HG03139 (cell line): ENCODE data around the gene CELA2B.
"Not testable (repeated sequence)": the region's sequence is repeated elsewhere in the genome, so short reads cannot be mapped to it uniquely, and the experiment has no call there.

Experiments used
- ATAC-seq: cut with Tn5 transposase; IDR thresholded peaks from one replicate; pipeline ENCODE4 v1.9.1; 2021; ENCODE audit not compliant: unreplicated experiment

CELA2B gene

GRCh38 chr1:15444468-15445389 lies 31.2 kb upstream of the CELA2B start:
- no peak for ATAC-seq

DNA sequence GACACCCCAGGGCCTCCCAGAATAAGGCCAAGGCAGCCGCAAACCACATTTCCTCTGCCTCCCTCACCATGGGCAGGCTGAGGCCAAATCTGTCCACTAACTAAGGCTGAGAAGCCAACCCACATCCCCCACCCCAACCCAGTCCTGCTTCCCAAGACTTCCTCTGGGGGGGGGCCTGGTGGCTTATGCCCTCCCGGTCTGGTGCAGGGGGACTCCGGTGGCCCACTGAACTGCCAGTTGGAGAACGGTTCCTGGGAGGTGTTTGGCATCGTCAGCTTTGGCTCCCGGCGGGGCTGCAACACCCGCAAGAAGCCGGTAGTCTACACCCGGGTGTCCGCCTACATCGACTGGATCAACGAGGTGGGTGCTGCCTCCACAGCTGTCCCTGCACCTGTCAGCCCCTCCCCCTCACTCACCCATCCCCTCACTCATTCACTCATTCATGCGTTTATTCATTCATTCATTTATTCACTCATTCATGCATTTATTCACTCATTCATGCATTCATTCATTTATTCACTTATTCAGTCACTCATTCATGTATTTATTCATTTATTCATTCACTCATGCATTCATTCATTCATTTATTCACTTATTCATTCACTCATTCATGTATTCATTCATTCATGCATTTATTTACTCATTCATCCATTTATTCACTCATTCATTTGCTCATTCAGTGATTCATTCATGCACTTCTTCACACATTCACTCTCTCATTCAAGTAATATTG lies 30.3 kb upstream of the CELA2B start:
- no peak for ATAC-seq

DNA sequence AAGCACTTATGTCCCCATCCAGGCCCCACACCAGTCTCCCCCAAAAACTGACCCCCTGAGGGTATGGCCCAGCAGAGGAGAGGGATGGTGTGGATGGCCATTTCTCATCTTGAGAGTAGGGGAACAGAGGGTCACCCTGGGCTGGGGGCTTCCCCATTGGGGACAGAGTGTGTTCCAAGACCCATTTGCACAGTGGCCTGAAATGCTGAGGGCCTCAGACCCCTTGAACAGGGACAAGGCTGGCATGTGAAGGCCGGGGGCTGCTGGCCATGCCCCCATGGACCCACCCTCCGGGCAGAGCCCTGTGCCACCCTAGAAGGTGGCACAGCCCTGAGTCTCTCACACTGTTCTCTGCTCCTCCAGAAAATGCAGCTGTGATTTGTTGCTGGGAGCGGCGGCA lies 29.7 kb upstream of the CELA2B start:
- no peak for ATAC-seq

GRCh38 chr1:15448877-15449462 lies 26.9 kb upstream of the CELA2B start:
- no peak for ATAC-seq

DNA sequence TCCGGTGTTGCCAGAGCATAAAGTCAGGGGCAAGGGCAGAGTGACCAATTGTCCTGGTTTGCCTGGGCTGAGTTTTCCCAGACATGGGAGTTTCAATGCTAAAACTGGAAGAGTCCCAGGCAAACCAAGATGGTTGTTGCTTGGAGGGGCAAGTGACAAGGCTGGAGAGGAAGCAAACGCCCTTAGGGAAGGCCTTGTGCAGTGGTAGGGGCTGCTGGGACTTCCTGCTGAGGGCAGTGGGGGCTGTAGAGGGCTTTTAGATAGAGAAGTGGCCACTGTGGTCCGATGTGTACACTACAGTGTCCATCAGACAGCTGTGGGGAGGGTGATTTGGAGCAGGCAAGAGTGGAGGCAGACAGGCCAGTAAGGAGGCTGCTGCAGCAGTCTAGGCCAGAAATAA lies 26.3 kb upstream of the CELA2B start:
- ATAC-seq: no peak

DNA sequence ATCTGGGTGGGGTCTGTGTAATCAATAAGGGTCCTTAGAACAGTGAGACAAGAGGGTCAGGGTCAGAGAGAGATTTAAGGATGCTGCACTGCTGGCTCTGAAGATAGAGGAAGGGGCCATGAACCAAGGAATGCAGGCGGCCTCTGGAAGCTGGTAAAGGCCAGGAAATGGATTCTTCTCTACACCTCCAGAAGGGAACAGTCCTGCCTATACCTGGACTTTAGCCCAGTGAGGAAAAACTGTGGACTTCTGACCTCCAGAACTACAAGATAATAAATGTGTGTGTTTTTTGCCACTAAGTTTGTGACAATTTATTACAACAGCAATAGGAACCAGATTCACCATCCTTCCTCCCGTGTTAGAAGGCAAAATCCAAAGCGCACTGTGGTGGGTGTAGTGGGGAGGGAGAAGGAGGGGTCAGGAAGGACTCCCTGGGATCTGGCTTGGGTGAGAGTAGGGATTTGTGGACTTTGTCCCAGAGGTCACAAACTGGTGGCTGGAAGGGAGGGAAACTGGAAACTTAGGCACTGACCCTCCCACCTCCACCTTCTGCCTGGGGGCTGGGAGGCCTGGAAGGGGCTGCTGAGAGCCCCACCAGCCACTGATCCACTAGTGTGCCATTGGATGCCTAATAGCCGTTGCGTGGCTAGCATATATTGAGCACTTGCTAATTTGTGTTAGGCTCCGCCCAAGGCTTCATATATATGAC lies 24.7 kb upstream of the CELA2B start:
- ATAC-seq: no peak

- no peak for ATAC-seq
Measured at GRCh38 chr1:15452216-15452615, 23.7 kb upstream of the CELA2B start.

- ATAC-seq: no peak
Measured at GRCh38 chr1:15452866-15453571, 22.9 kb upstream of the CELA2B start.

DNA sequence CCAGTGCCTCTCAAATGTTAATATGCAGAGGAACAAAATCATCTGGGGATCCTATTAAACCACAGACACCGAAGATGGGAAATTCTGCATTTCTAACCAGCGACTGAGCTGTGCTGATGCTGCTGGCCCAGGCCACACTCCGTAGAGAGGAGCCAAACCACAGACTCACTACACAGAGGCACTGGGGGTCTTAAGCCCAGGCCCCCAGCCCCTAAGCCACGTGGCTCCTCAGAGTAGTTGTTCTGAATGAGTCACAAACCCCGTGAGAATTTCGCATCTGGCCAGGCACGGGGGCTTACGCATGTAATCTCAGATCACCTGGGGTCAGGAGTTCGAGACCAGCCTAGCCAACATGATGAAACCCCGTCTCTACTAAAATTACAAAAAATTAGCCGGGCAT lies 22.2 kb upstream of the CELA2B start:
- no peak for ATAC-seq

DNA sequence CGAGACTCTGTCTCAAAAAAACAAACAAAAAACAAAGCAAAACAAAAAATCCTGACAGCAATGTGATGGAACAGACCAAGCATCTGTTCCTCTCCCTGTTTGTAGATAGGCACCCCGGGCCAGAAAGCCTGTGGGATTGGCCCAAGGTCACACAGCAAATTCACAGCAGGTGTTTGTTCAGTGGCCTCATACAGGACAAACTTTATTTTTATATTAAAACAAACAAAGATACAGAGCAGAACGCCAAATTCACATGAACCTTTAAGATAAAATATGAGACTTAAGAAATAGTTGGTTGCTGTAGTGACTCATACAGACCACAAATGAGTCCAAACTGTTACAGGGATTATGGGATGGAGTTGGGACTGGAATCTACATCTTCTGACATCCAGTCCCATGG lies 21.6 kb upstream of the CELA2B start:
- ATAC-seq: no peak

DNA sequence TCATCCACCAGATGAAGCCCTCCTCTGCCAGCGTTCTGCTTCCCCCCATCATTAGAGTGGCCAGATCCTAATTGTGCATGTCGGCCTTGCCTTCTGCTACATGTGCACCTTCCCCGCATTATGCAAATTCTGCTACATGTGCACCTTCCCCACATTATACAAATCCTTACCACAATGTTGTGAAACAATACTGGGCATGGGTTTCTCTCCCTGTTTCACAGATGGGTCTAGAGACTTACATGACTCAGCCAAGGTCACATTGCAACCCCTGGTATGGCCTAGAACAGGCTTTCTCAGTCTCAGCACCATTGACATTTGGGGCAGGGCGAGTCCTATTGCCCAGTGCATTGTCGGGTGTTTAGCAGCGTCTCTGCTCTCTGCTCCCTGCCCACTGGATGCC lies 20.4 kb upstream of the CELA2B start:
- ATAC-seq: no peak

DNA sequence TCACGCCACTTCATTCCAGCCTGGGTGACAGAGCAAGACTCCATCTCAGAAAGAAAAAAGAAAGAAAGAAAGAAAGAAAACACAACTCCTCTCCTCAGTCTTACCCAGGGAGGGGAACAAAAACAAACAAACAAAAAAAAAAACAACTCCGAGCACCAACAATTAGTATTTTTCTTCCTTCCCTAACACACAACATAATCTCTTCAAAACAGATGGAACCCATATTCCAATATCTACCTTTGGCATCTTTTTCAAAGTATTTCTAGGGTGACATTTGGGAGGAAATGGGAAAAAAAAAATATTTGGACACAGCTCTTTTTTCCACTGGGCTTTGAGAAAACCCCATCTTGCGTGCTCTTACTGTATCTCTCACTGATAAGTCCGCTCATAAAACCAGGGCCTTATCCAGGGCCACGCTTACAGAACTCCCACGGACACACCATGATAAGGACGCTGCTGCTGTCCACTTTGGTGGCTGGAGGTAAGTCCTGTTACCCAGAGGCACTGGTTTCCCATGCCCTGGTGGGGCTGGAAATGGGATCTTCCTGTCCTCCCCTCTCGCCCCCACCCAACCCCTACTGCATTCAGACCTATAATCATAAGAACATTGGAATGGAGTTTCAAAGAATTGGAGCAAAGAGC lies 19.5 kb upstream of the CELA2B start, which contains the start of gene CELA2A:
Gene CELA2A (plus strand): TSS at position 420 of the 642 bp plus-strand sequence. CDS start 22 bp downstream, at position 442.
- no peak for ATAC-seq

GRCh38 chr1:15457585-15457984 lies 18.3 kb upstream of the CELA2B start:
- no peak for ATAC-seq

GRCh38 chr1:15458388-15458787 lies 17.5 kb upstream of the CELA2B start:
- not testable (repeated sequence) for ATAC-seq

GRCh38 chr1:15459771-15460707 lies 15.9 kb upstream of the CELA2B start:
- ATAC-seq: no peak

GRCh38 chr1:15460708-15461095 lies 15.2 kb upstream of the CELA2B start:
- ATAC-seq: no peak

DNA sequence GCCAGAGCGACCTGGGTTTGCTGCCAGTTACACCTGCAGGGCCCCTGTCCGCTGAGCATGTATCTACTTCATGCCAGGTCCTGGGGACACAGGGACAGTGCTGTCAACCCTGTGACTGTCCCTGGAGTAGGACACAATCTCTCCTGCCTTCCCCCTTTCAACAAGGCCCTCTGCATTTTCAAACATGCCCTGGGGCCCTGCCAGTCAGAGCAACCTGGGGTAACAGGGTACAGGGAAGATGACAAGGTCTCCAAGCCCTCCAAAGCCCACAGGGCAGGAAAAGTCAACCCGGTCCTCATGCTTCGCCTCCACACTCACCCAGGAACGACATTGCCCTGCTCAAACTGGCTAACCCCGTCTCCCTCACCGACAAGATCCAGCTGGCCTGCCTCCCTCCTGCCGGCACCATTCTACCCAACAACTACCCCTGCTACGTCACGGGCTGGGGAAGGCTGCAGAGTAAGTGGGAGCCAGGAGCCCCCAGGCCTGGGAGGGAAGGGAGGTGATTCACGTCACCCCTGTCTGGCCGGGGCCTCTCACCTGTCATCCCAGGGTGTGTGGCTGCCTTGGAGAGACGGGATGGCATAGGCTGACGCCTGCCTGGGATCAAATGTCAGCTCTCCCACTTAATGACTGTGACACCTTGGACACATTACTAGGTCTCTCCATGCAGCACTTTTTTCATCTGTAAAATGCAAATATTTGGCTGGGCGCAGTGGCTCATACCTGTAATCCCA lies 12.7 kb upstream of the CELA2B start:
- ATAC-seq: not testable (repeated sequence)

DNA sequence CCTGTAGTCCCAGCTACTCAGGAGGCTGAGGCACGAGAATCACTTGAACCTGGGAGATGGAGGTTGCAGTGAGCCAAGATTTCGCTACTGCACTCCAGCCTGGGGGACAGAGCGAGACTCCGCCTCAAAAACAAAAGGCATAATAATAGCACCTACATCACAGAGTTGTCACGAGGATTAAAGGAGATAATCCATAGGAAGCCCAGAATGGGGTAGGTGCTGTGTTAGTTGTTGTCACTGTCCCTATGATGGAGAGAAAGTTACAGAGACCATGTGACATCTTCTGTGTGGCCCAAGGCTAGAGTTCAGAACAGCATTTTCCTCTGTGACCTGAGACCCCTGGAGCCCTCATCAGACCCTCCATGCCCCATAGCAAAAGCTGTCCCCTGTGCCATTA lies 12.0 kb upstream of the CELA2B start:
- ATAC-seq: not testable (repeated sequence)
